H1 (cell line): ENCODE measurements around the gene HIBADH.

ENCODE experiments used
- ATF3 ChIP-seq: IDR thresholded peaks from 2 replicates; pipeline ENCODE4 v1.6.1; 2011; ENCODE audit warnings: low read depth, mild to moderate bottlenecking, low read length; ENCODE audit not compliant: insufficient read depth
- CREB1 ChIP-seq: IDR thresholded peaks from 2 replicates; pipeline ENCODE4 v1.6.1; 2012; ENCODE audit warnings: inconsistent platforms
- CTCF ChIP-seq, 3 experiments: IDR thresholded peaks; 1 replicate in 2 of 3; 2 replicates in 1 of 3; pipeline versions ENCODE4 v1.5.1 to v1.6.1; 2011; ENCODE audit warnings: low read length in 3 of 3, mild to moderate bottlenecking in 3 of 3, inconsistent platforms in 2 of 3, low read depth in 1 of 3, moderate library complexity in 1 of 3; ENCODE audit not compliant: insufficient read depth in 1 of 3; ENCODE audit errors: control extremely low read depth in 1 of 3
- POLR2A ChIP-seq, 2 experiments: IDR thresholded peaks; 1 replicate in 1 of 2; 2 replicates in 1 of 2; pipeline ENCODE4 v1.6.1; 2011; ENCODE audit warnings: low read depth in 2 of 2, low read length in 2 of 2, mild to moderate bottlenecking in 2 of 2; ENCODE audit errors: control extremely low read depth in 1 of 2
- POLR2AphosphoS5 ChIP-seq: IDR thresholded peaks from 2 replicates; pipeline ENCODE4 v1.6.1; 2011; ENCODE audit warnings: low read depth, low read length

GRCh38 chr7:27585781-27586447 is 76.8 kb downstream of the HIBADH start:
- TF ChIP-seq POLR2A (IDR thresholded peaks at IDR 0.05; ENCODE audit: control extremely low read depth in 1 of 2, low read depth in 2 of 2, low read length in 2 of 2), result no peak
- TF ChIP-seq CTCF (IDR thresholded peaks at IDR 0.05; ENCODE audit: control extremely low read depth in 1 of 3, insufficient read depth in 1 of 3, low read depth in 1 of 3, low read length in 3 of 3), result no peak
- no peak for TF ChIP-seq ATF3
- TF ChIP-seq POLR2AphosphoS5, result no peak
- TF ChIP-seq CREB1, result no peak
